Neural progenitor cell (in vitro differentiated cells): ENCODE measurements around the gene SAMD4A. TPM values are rescaled to one million over a fixed set of nuclear protein-coding genes. Genes with fewer than 3 reads are reported as not detected.

Experiments
- DNase-seq: peaks from one replicate; pipeline ENCODE4 v3.0.0-alpha.2; 2016; ENCODE audit warnings: low spot score
- H2AFZ ChIP-seq: fragments of 200-600 bp; sonication (generic); replicated peaks from 2 replicates; pipeline ENCODE4 v1.6.1; 2016; ENCODE audit warnings: antibody characterized with exemption
- H3F3A ChIP-seq: fragments of 200-600 bp; sonication (generic); 2 replicates; pipeline ENCODE4 v1.6.1; 2016; ENCODE audit warnings: antibody characterized with exemption, low read depth
- H3K27ac ChIP-seq: fragments of 200-600 bp; sonication (generic); 2 replicates; pipeline ENCODE4 v1.5.1; 2016; ENCODE audit warnings: mild to moderate bottlenecking
- H3K27me3 ChIP-seq: fragments of 200-600 bp; sonication (generic); 2 replicates; pipeline ENCODE4 v1.6.1; 2016; ENCODE audit warnings: mild to moderate bottlenecking, moderate library complexity
- H3K36me3 ChIP-seq: fragments of 200-600 bp; sonication (generic); 2 replicates; pipeline ENCODE4 v1.5.1; 2016
- H3K4me1 ChIP-seq: fragments of 200-600 bp; sonication (generic); 2 replicates; pipeline ENCODE4 v1.6.1; 2016; ENCODE audit warnings: mixed run types
- H3K4me2 ChIP-seq: fragments of 200-600 bp; sonication (generic); 2 replicates; pipeline ENCODE4 v1.6.1; 2016
- H3K4me3 ChIP-seq: fragments of 200-600 bp; sonication (generic); 2 replicates; pipeline ENCODE4 v1.5.1; 2016
- H3K79me2 ChIP-seq: fragments of 200-600 bp; sonication (generic); 2 replicates; pipeline ENCODE4 v1.6.1; 2016; ENCODE audit warnings: low read depth
- H3K9ac ChIP-seq: fragments of 200-600 bp; sonication (generic); 2 replicates; pipeline ENCODE4 v1.6.1; 2016
- H3K9me3 ChIP-seq: fragments of 200-600 bp; sonication (generic); 2 replicates; pipeline ENCODE4 v1.5.1; 2016; ENCODE audit warnings: low read depth
- H4K20me1 ChIP-seq: fragments of 200-600 bp; sonication (generic); 2 replicates; pipeline ENCODE4 v1.6.1; 2016; ENCODE audit warnings: low read depth
- H3K27ac Mint-ChIP-seq: 3 replicates; pipeline ENCODE4 v1.8.0; 2021; ENCODE audit warnings: mixed read lengths
- H3K27me3 Mint-ChIP-seq: 2 replicates; pipeline ENCODE4 v1.8.0; 2022; ENCODE audit warnings: low read depth, mild to moderate bottlenecking, inconsistent platforms, moderate library complexity, mixed read lengths; ENCODE audit not compliant: insufficient read depth
- H3K36me3 Mint-ChIP-seq: 3 replicates; pipeline ENCODE4 v1.8.0; 2021; ENCODE audit warnings: mixed read lengths
- H3K4me1 Mint-ChIP-seq: 3 replicates; pipeline ENCODE4 v1.8.0; 2021; ENCODE audit warnings: mixed read lengths
- H3K4me3 Mint-ChIP-seq: 3 replicates; pipeline ENCODE4 v1.8.0; 2021; ENCODE audit warnings: mild to moderate bottlenecking, moderate library complexity, mixed read lengths
- H3K9me3 Mint-ChIP-seq: 3 replicates; pipeline ENCODE4 v1.8.0; 2020; ENCODE audit warnings: mixed read lengths
- EZH2 ChIP-seq: fragments of 200-600 bp; sonication (generic); IDR thresholded peaks from 2 replicates; pipeline ENCODE4 v1.6.1; 2017; ENCODE audit warnings: antibody characterized with exemption, mild to moderate bottlenecking, moderate library complexity
- EZH2phosphoT487 ChIP-seq: fragments of 200-600 bp; sonication (generic); IDR thresholded peaks from 2 replicates; pipeline ENCODE4 v1.6.1; 2017; ENCODE audit warnings: antibody characterized with exemption
- total RNA-seq: library from RNA; depleted of rRNA; stranded (reverse); fragments of >200 nt; gene quantifications from 2 replicates; pipeline ENCODE4 v1.2.3, GENCODE V29; 2015; ENCODE audit warnings: low replicate concordance
- TF ChIP-seq, protein P1 (sequence below): fragments of 200-600 bp; sonication (generic); IDR thresholded peaks from 2 replicates; pipeline ENCODE4 v1.5.1; 2017; ENCODE audit warnings: antibody characterized with exemption, mild to moderate bottlenecking

Gene SAMD4A
- total RNA-seq, 1 donor from 2014 or later = 4.3 TPM

- Histone ChIP-seq H3K4me3 (no peak overlapping the region), H4K20me1 (no peaks in the 10 kb centered on the region), H2AFZ (no peak overlapping the region), H3F3A (no peaks in the 10 kb centered on the region), H3K27ac (no peak overlapping the region), H3K36me3 (no peaks in the 10 kb centered on the region), H3K4me1 (peaks cover 8% of the 10 kb centered on the region), H3K9ac (no peak overlapping the region), H3K79me2 (no peaks in the 10 kb centered on the region), H3K4me2 (no peak overlapping the region), H3K27me3 (no peaks in the 10 kb centered on the region), H3K9me3 (no peaks in the 10 kb centered on the region)
- Mint-ChIP-seq H3K9me3 (no peaks in the 10 kb centered on the region), H3K4me1 (peaks cover 4% of the 10 kb centered on the region), H3K36me3 (peaks cover 9% of the 10 kb centered on the region), H3K27me3 (no peaks in the 10 kb centered on the region), H3K4me3 (no peak overlapping the region), H3K27ac (peak overlapping the region; percentile 76)
- no peak for DNase-seq
- no peak for TF ChIP-seq EZH2phosphoT487
- TF ChIP-seq EZH2 = no peak
- TF ChIP-seq, protein P1, sequence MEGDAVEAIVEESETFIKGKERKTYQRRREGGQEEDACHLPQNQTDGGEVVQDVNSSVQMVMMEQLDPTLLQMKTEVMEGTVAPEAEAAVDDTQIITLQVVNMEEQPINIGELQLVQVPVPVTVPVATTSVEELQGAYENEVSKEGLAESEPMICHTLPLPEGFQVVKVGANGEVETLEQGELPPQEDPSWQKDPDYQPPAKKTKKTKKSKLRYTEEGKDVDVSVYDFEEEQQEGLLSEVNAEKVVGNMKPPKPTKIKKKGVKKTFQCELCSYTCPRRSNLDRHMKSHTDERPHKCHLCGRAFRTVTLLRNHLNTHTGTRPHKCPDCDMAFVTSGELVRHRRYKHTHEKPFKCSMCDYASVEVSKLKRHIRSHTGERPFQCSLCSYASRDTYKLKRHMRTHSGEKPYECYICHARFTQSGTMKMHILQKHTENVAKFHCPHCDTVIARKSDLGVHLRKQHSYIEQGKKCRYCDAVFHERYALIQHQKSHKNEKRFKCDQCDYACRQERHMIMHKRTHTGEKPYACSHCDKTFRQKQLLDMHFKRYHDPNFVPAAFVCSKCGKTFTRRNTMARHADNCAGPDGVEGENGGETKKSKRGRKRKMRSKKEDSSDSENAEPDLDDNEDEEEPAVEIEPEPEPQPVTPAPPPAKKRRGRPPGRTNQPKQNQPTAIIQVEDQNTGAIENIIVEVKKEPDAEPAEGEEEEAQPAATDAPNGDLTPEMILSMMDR = no peak
These were observed 216.7 kb downstream of the SAMD4A start for GRCh38 chr14:54783660-54784015.

- TF ChIP-seq EZH2phosphoT487 (no peak), EZH2 (no peak)
- H3F3A ChIP-seq = no peaks in the 10 kb centered on the region
- no peaks in the 10 kb centered on the region for H3K36me3 ChIP-seq
- DNase-seq = no peak
- H2AFZ ChIP-seq = no peak overlapping the region
- no peak overlapping the region for H3K4me2 ChIP-seq
- H3K4me3 ChIP-seq = no peak overlapping the region
- H3K27ac ChIP-seq = no peak overlapping the region
- H3K9ac ChIP-seq = no peak overlapping the region
- Mint-ChIP-seq H3K27me3 (no peaks in the 10 kb centered on the region), H3K27ac (peak overlapping the region; percentile 76), H3K9me3 (no peaks in the 10 kb centered on the region), H3K36me3 (peaks cover 8% of the 10 kb centered on the region), H3K4me1 (peaks cover 4% of the 10 kb centered on the region), H3K4me3 (no peak overlapping the region)
- H4K20me1 ChIP-seq = no peaks in the 10 kb centered on the region
- H3K4me1 ChIP-seq = peaks cover 8% of the 10 kb centered on the region
- H3K27me3 ChIP-seq = no peaks in the 10 kb centered on the region
- no peaks in the 10 kb centered on the region for H3K79me2 ChIP-seq
- H3K9me3 ChIP-seq = no peaks in the 10 kb centered on the region
These were observed 217.1 kb downstream of the SAMD4A start for GRCh38 chr14:54784060-54784459.

DNA sequence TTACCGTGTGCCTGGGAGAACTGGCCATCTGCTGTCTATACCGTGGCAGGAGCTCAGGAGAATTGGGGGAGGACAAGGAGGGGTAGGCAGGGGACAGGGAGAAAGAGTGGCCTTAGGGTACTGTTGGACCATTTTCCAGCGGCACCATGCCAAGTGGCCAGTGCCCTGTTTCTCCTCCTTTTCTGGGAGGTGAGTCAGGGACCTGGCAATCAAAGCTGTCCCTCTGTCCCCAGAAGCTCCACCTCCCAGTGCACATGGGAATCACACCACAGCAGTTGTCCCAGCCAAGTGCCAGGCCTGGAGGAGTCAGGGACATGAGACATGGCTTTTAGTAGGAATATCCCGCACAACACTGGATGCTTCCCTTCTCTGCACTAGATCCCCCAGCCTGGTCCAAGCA is 217.7 kb downstream of the SAMD4A start:
- H3K9me3 Mint-ChIP-seq = no peaks in the 10 kb centered on the region
- Histone ChIP-seq H3F3A (no peaks in the 10 kb centered on the region), H3K4me2 (no peak overlapping the region), H3K27me3 (no peaks in the 10 kb centered on the region), H3K27ac (no peak overlapping the region), H3K4me1 (peaks cover 8% of the 10 kb centered on the region), H4K20me1 (no peaks in the 10 kb centered on the region), H3K9ac (no peak overlapping the region), H3K36me3 (no peaks in the 10 kb centered on the region), H3K9me3 (no peaks in the 10 kb centered on the region), H2AFZ (no peak overlapping the region), H3K4me3 (no peak overlapping the region), H3K79me2 (no peaks in the 10 kb centered on the region)
- H3K36me3 Mint-ChIP-seq = peaks cover 10% of the 10 kb centered on the region
- no peak overlapping the region for H3K4me3 Mint-ChIP-seq
- no peaks in the 10 kb centered on the region for H3K27me3 Mint-ChIP-seq
- DNase-seq = no peak
- TF ChIP-seq EZH2 (no peak), EZH2phosphoT487 (no peak)
- TF ChIP-seq, protein P1 = no peak
- peaks cover 4% of the 10 kb centered on the region for H3K4me1 Mint-ChIP-seq
- H3K27ac Mint-ChIP-seq = no peak overlapping the region

DNA sequence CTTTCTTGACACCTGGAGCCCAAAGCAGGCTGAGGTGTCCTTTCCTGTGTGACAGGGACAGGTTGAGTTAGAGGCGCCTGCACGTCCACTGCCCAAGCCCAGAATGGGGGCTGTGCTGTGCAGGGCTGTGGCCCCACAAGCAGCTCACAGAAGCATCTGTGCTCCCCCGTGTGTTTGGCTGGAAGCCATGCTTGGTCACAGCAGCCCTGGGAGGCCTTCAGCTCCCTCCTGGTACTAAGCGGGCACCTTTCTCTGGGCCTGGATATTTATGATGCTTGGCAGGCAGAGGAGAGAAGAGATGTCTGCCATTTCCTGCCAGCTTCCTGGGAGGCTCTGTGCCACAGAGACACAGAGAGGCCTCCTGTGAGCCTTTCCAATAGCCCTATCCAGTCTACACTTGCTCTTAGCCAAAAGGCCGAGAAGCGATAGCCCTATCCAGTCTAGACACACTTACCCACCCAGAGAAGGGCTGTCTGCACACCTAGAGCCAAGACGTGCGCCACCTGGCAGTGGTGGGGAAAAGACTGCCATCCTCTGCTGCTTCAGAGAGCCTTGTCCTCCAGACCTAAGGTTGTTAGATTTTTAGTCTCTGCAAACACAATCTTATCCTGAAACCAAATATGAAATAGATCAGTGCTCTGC is 218.3 kb downstream of the SAMD4A start:
- no peak overlapping the region for H2AFZ ChIP-seq
- H3K9ac ChIP-seq = no peak overlapping the region
- peaks cover 4% of the 10 kb centered on the region for H3K4me1 Mint-ChIP-seq
- H3K36me3 Mint-ChIP-seq = peaks cover 10% of the 10 kb centered on the region
- no peaks in the 10 kb centered on the region for H3K27me3 ChIP-seq
- H3K36me3 ChIP-seq = no peaks in the 10 kb centered on the region
- H3K9me3 Mint-ChIP-seq = no peaks in the 10 kb centered on the region
- no peak overlapping the region for H3K27ac ChIP-seq
- H3K79me2 ChIP-seq = no peaks in the 10 kb centered on the region
- no peaks in the 10 kb centered on the region for H3K27me3 Mint-ChIP-seq
- peaks cover 8% of the 10 kb centered on the region for H3K4me1 ChIP-seq
- no peaks in the 10 kb centered on the region for H3K9me3 ChIP-seq
- no peak overlapping the region for H3K27ac Mint-ChIP-seq
- H3K4me2 ChIP-seq = no peak overlapping the region
- no peak overlapping the region for H3K4me3 Mint-ChIP-seq
- no peaks in the 10 kb centered on the region for H3F3A ChIP-seq
- H3K4me3 ChIP-seq = no peak overlapping the region
- DNase-seq = no peak
- H4K20me1 ChIP-seq = no peaks in the 10 kb centered on the region
- TF ChIP-seq EZH2phosphoT487 (no peak), EZH2 (no peak)
- TF ChIP-seq, protein P1 = no peak
